GM21619 (cell line): Measurements from ENCODE around the gene VPS9D1.
"Not testable (repeated sequence)": the region's sequence is repeated elsewhere in the genome, so short reads cannot be mapped to it uniquely, and the experiment has no call there.

Experiments used
- ATAC-seq: cut with Tn5 transposase; IDR thresholded peaks from one replicate; pipeline ENCODE4 v1.9.1; 2021; ENCODE audit not compliant: unreplicated experiment

The VPS9D1 gene

GRCh38 chr16:89710709-89711564 is 9.8 kb downstream of the VPS9D1 start:
- ATAC-seq = no peak

GRCh38 chr16:89709716-89710432 is 10.8 kb downstream of the VPS9D1 start:
- ATAC-seq = no peak

- no peak for ATAC-seq
Measured at GRCh38 chr16:89709166-89709565, 11.5 kb downstream of the VPS9D1 start.

- no peak for ATAC-seq
Measured at GRCh38 chr16:89708481-89708931, 12.2 kb downstream of the VPS9D1 start.

GRCh38 chr16:89707695-89708094 is 13.0 kb downstream of the VPS9D1 start:
- ATAC-seq = no peak

- ATAC-seq = no peak
Measured at GRCh38 chr16:89706518-89707260, 14.0 kb downstream of the VPS9D1 start.

GRCh38 chr16:89705006-89705405 is 15.7 kb downstream of the VPS9D1 start:
- ATAC-seq = no peak

- no peak for ATAC-seq
Measured at GRCh38 chr16:89704281-89704680, 16.4 kb downstream of the VPS9D1 start.

- ATAC-seq = peak; percentile 52
Measured at GRCh38 chr16:89701425-89702406, 19.0 kb downstream of the VPS9D1 start, which contains the start of gene SPATA2L. Gene SPATA2L, minus strand, starts transcription at chr16:89701705. Its CDS starts 473 bp downstream, at chr16:89701232.

GRCh38 chr16:89700649-89701424 is 19.9 kb downstream of the VPS9D1 start:
- no peak for ATAC-seq

- ATAC-seq = peak; percentile 41
Measured at GRCh38 chr16:89700100-89700648, 20.5 kb downstream of the VPS9D1 start.

- ATAC-seq = not testable (repeated sequence)
Measured at GRCh38 chr16:89699629-89700099, 21.0 kb downstream of the VPS9D1 start.

GRCh38 chr16:89698717-89699116 is 22.0 kb downstream of the VPS9D1 start:
- ATAC-seq = not testable (repeated sequence)

GRCh38 chr16:89697616-89698331 is 22.9 kb downstream of the VPS9D1 start:
- no peak for ATAC-seq

- no peak for ATAC-seq
Measured at GRCh38 chr16:89697161-89697615, 23.5 kb downstream of the VPS9D1 start.

- ATAC-seq = no peak
Measured at GRCh38 chr16:89696670-89697128, 24.0 kb downstream of the VPS9D1 start.

- ATAC-seq = no peak
Measured at GRCh38 chr16:89695875-89696669, 24.6 kb downstream of the VPS9D1 start.
